Liver (tissue), 3 donors: ENCODE measurements around the gene GSE1.

Experiments used
- CTCF ChIP-seq: fragments of 150-350 bp; IDR thresholded peaks from 2 replicates; pipeline ENCODE4 v1.5.1; 2017; ENCODE audit warnings: improper control_type of control experiment, low read depth, low read length; ENCODE audit not compliant: missing input control
- EGR1 ChIP-seq, 2 donors: IDR thresholded peaks; 2 replicates each; pipeline ENCODE4 v1.6.1; 2016 to 2018; ENCODE audit warnings: antibody characterized with exemption in 2 of 2, low read depth in 2 of 2
- FOXA1 ChIP-seq: IDR thresholded peaks from 2 replicates; pipeline ENCODE4 v1.6.1; 2016; ENCODE audit warnings: antibody characterized with exemption
- GABPA ChIP-seq, 2 donors: IDR thresholded peaks in 1 of 2; conservative IDR thresholded peaks in 1 of 2; 2 replicates each; pipeline ENCODE4 v1.6.1; 2016; ENCODE audit warnings: antibody characterized with exemption in 2 of 2, mild to moderate bottlenecking in 1 of 2, moderate library complexity in 1 of 2
- JUND ChIP-seq, 2 donors: IDR thresholded peaks; 2 replicates each; pipeline ENCODE4 v1.6.1; 2016; ENCODE audit warnings: antibody characterized with exemption in 2 of 2
- MAX ChIP-seq: IDR thresholded peaks from 2 replicates; pipeline ENCODE4 v1.6.1; 2016; ENCODE audit warnings: antibody characterized with exemption
- REST ChIP-seq: IDR thresholded peaks from 2 replicates; pipeline ENCODE4 v1.6.1; 2016; ENCODE audit warnings: antibody characterized with exemption, mild to moderate bottlenecking
- TAF1 ChIP-seq: conservative IDR thresholded peaks from 2 replicates; pipeline ENCODE4 v1.6.1; 2016; ENCODE audit warnings: antibody characterized with exemption, mild to moderate bottlenecking
- YY1 ChIP-seq: IDR thresholded peaks from 2 replicates; pipeline ENCODE4 v1.6.1; 2016; ENCODE audit warnings: antibody characterized with exemption, mild to moderate bottlenecking
- ZBTB33 ChIP-seq: IDR thresholded peaks from 2 replicates; pipeline ENCODE4 v1.6.1; 2016; ENCODE audit warnings: antibody characterized with exemption
- donor health status: healthy.
- donor health status: healthy.

- TF ChIP-seq CTCF (no peak), YY1 (no peak), TAF1 (no peak), MAX (no peak), GABPA (IDR thresholded peaks at IDR 0.05 in 1 of 2, conservative IDR thresholded peaks at IDR 0.05 in 1 of 2) (no peak), EGR1 (IDR thresholded peaks at IDR 0.05; ENCODE audit: low read depth in 2 of 2) (no peak), JUND (IDR thresholded peaks at IDR 0.05) (no peak), REST (no peak), ZBTB33 (no peak), FOXA1 (no peak)
These were observed 25.2 kb upstream of the GSE1 start for GRCh38 chr16:85587762-85588556.
